GM19468 (cell line): ENCODE data around the gene NTHL1.
"Not testable (repeated sequence)": the region's sequence is repeated elsewhere in the genome, so short reads cannot be mapped to it uniquely, and the experiment has no call there.

Experiments used
- ATAC-seq: cut with Tn5 transposase; IDR thresholded peaks from one replicate; pipeline ENCODE4 v1.9.1; 2021; ENCODE audit warnings: mild to moderate bottlenecking, moderate library complexity, moderate number of reproducible peaks; ENCODE audit not compliant: unreplicated experiment; ENCODE audit errors: extremely low read depth

NTHL1 gene

DNA sequence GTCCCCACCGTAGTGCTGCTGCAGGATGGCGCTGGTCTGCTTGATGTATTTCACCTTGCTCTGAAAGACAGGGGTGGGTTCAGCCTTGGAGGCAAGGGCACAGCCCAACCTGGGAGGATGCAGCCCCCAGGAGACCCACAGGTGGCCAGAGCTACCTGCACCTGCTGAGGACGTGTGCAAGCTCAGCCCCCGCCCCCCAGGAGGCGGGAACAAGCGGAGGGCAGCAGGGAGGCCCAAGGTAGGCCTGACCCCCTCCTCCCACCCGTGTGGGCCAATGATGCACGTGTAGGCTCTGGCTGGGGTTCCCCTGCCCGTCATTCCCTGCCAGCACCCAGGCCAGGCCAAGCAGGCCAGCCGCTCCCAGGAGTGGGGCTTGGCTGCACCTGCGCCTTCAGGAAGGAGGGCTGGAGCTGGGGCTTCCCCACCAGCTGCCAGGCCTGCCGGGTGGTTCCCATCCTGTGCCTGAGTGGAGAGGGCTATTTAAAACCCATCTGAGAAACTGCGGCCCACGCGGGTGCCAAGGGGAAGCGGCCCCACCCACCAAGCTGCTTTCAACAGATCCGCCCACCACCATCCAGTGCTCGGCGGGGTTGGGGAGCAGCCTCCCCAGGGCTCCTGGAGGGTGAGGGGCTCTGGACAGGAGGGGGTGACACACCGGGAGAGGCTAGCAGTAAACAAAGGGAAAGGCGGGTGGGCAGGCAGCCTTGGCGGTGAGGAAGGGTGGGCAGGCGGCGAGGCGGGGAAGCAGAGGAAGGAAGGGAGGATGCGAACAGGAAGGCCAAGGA, 3.8 kb downstream of the NTHL1 start:
- ATAC-seq = no peak

DNA sequence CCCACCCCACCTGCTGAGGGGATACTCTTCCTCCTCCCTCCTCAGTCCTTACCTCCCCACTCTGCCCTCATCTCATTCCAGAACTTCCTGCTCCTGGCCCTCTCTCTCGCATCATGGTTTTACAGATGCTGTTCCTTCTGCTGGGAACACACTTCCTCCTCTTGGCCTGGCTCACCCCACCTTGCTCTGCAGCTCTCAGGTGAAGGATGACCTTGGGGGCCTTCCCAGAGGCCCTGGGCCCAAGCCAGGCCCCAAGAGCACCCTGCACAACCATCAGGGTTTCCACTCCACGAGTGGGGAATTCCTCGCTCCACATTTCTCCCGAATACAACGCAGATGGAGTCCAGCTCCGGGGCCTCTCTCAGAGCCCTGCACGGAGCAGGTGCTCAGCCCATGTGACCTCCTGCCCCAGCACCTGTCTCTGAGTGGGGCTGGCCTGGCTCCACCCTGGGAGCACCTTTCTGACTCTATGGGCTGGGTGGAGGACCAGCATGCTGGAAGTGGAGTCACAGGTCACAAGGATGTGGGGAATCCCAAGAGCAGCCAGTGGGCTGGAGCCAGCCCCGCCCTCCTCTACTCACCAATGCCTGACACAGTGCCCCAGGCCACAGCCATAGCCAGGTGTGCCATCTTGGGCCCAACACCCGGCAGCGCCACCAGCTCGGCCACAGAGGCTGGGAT, 4.5 kb downstream of the NTHL1 start:
- ATAC-seq = no peak

DNA sequence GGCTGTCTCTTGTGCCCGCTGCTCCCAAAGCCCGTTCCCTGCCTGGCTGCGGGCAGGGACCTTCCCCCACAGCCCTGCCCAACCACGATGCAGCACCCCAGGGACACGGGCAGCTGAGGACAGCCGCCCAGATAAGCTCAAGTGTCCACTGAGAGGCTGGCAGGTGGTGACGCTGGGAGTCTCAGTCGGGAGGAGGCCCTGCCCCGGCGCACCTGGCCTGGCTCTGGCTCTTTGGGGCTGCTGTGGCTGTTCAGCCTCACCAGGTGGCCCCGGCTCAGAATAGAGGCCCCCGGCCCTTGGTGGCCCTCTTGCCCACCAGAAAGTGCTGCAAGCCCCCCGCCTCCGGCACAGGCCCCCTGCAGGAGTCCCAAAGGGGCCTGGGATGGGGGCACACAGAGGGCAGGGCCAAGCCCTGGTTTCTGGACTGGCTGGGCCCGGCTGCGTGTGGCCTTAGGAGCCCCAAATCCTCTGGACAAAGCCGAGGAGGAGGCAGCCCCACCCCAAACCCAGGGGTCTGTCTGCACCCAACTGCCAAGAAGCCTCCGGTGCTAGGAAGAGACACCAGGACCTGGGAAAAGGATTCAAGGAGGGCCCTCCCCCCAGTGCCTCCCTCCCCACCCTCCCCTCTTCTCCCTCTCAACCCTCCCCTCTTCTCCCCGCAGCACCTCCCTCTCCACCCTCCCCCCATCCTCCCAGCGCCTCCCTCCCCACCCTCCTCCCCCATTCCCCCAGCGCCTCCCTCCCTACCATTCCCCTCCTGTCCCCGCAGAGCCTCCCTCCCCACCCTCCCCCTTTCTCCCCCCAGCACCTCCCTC, 5.3 kb downstream of the NTHL1 start:
- no peak for ATAC-seq

DNA sequence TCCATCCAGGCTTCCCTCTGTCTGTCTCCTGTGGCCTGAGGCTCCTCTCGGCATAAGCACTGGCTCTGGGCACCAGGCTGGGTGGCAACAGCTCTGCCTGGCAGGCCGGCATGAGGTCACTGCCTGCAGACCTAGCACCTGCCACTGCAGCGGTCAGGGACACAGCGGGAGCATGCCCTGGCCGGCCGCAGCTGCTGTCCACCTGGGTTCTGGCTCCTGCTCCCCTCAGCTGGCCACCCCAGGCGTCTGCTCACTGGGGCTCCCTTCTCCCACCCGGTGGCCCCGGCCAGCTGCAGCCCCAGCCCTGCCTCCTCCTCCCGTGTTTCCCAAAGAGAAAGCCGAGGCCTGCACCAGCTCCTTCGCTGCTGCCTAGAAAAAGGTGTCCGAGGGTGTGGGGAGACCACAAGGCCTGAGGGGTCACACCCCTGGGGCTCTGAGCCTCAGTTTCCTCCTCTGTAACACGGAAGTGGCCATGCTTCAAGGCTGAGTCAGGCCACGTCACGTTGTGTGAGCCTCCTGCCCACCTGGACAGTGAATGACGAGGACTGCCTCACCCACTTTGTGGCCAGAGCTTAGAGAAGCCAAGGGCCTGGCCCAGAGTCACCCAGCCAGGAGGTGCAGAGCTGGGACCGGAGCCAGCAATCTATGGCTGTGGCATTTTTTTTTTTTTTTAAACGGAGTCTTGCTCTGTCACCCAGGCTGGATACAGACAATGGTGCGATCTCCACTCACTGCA, 6.7 kb downstream of the NTHL1 start:
- ATAC-seq = no peak

DNA sequence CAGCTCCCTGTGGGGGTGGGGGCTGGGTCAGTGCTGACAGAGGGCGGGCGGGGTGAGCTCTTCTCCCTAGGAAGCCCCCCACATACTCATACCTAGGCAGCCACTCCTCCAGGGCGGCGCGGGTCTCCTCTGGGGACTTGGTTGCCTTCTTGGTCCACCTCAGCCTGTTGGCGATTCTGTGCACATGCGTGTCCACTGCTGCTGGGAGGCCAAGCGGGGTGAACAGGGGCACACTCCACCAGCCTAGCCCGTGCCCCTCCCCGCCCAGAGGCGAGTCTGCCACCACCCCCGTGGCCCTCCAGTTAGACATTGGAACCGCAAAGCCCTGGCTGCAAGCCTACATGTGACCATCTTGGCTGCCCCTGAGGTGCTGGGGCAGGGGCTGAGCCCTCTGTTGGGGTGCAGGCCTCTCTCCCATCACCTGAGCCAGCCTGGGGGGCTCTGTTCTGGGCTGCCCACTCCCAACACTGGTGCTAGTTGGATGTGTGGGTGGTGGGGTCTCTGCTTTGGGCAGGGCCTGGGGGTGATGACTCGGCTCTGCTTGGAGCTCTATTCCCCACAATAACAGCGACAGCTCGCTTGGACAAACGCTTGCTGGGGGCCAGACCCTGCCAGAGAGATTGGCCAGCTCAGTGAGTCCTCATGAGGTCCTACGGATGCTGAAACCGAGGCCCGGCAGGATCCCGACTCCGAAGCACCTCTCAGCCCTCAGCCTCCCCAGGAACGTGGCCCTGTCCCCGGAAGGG, 7.4 kb downstream of the NTHL1 start:
- ATAC-seq = no peak

DNA sequence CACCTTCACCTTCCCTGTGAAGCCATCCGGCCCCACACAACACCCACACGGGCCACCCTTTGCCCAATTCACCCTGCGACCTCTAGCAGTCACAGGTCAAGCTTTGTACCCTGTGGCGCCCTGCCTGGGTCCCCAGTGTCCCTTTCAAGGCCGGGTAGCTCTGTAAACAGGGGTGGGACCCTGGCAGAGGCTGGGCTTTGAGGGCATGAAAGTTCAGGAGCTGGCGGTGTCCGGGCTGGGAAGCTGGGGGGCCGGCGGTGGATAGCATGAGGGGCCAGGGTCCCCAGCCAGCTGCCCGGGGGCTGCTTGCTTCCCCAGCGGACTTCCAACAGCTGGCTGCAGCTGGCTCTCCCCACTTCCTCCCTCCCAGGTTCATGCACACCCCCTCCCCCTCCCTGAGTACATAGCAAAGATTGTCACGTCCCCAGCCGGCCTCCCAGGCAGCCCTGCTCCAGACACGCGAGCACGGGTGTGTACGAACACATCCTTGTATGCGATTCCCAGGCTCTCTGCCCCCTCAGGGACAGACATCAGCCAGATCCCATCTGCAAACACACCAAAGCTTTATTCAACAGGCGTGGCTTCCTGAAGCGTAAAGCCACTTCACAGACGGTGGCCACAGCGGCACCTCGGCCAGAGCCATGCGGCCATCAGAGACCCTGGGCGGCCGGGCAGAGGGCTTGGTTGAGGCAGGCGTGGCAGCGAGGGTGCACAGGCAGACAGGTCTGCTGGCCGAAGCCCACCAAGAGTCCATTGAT, 8.2 kb downstream of the NTHL1 start:
- ATAC-seq = no peak

DNA sequence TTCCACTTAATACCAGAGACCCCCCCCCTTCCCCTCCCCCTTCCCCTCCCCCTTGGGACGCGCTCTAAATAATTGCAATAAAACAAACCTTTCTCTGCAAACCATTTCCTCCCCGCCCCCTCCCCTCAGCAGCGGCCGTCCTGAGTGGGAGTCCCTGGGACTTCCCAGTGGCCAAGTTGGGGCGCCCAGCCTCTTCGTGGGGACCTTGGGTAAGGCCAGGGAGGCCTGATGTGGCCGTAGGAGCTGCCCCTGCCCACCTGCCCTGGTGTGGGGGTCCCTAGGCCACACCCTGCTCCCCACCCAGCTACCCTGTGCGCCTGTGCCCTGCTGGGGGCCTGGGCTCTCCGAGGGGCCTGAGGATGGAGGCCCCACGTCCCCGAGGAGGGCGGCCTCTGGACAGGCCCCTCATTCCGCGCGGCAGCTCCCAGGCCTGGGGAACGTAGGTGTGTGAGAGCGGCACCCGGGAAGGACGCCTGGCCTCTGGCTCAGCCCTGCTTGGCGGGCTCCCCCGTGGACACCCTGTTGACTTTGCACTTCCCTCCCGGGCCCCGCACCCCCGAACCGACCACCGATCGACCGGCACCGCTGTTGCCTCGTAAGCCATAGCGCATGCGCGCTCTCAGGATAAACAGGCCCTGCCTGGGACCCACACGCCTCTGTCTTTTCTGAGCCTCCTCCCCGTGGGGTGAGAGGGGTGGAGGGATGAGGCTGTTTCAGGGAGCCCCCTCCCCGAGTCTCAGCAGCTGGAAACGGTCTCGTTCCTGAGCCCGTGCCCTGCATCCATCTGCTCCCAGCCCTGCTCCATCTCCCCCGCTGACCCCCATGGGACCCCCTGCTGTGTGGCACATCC, 9.0 kb downstream of the NTHL1 start:
- ATAC-seq = no peak

DNA sequence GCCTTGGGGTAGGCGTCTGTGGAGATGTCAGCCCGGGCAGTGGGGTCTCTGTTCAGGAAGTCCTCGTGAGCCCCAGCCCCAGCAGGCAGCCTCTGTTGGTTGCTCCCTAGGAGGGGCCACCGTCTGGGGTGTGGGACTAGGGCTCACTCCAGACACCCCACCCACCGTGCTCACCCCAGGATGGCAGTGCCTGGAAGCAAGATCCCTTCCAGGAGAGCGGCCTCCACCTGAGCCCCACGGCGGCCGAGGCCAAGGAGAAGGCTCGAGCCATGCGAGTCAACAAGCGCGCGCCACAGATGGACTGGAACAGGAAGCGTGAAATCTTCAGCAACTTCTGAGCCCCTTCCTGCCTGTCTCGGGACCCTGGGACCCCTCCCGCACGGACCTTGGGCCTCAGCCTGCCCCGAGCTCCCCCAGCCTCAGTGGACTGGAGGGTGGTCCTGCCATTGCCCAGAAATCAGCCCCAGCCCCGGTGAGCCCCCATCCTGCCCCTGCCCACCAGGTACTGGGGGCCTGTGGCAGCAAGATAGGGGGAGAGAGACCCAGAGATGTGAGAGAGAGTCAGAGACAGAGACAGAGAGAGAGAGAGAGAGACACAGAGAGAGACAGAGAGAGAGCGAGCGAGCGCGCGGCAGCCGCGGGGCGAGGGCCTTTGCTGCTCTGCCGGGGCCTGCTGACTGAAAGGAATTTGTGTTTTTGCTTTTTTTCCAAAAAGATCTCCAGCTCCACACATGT, 9.8 kb downstream of the NTHL1 start:
- ATAC-seq = no peak

DNA sequence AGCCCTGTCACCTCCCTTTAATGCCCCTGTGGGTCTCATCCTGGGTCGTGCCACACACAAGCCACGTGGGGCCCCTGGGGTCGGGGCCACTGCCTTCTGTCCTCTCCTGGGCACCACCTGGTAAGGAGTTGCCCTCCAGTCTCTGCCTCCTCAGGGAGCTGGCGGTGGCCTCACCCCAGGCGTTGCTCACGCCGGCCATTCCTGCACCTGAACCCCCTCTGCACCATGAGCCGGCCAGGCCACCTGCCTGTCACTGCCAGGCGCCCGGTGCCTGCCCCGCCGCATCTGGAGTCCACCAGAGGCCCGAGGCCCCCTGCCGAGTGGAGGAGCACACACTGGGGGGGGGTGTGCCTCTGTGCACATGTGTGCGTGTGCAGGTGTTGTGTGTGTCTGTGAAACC, 10.5 kb downstream of the NTHL1 start:
- ATAC-seq = no peak

DNA sequence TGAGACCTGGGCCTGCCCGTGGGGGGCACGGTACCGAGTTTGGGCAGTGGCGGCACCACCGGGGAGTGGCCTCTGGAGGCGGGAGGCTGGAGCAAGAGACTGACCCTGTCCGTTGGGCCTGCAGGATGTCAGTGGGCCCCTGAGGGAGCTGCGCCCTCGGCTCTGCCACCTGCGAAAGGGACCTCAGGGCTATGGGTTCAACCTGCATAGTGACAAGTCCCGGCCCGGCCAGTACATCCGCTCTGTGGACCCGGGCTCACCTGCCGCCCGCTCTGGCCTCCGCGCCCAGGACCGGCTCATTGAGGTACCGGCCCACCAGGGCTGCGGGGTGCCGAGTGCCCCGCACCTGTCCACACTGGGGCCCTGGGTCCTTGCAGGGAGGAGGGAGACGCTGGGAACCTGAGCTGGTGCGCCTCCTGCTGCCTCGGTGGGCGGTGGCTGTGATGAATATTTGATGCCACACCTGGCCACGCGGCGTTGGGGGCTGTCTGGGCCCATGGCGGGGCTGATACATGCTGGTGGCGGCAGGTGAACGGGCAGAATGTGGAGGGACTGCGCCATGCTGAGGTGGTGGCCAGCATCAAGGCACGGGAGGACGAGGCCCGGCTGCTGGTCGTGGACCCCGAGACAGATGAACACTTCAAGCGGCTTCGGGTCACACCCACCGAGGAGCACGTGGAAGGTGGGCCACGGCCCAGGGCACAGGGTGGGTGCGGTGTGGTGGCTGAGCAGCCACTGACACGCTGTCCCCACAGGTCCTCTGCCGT, 11.3 kb downstream of the NTHL1 start:
- no peak for ATAC-seq

DNA sequence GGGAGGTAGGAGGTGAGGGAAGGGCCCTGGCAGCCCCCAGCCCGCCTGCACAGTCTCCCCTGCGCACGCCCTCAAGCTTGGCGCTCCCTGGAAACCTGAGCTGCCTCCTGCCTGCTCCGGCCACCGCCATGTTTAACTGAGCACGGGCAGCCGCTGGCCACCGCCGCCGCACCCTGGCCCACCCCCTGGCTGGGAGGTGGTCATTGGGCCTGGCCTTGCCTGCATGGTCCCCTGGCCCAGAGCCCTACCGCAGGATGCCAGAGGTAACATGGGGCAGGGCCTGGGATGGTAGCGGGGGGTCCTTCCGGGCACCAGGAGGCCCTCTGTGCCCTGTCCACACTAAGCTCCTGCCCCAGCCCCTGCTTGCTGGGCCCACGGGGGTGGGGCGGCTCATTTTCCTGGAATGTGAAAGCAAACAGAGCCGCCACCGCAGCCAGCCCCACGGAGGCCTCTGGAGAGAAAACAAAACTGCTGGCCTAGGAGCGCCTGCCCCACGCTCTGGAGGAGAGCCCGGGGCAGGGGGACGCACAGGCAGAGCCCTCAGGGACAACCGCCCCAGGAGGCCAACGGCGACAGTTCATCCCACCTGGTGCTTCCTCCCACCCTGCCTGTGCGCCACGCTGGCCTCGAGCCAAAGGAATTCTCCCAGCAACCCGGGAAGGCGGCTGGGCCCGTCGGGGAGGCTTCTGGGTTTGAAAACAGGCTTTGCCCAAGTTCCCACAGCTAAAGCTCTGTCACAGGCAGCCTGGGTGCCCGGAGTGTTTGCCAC, 12.0 kb downstream of the NTHL1 start:
- ATAC-seq = no peak

DNA sequence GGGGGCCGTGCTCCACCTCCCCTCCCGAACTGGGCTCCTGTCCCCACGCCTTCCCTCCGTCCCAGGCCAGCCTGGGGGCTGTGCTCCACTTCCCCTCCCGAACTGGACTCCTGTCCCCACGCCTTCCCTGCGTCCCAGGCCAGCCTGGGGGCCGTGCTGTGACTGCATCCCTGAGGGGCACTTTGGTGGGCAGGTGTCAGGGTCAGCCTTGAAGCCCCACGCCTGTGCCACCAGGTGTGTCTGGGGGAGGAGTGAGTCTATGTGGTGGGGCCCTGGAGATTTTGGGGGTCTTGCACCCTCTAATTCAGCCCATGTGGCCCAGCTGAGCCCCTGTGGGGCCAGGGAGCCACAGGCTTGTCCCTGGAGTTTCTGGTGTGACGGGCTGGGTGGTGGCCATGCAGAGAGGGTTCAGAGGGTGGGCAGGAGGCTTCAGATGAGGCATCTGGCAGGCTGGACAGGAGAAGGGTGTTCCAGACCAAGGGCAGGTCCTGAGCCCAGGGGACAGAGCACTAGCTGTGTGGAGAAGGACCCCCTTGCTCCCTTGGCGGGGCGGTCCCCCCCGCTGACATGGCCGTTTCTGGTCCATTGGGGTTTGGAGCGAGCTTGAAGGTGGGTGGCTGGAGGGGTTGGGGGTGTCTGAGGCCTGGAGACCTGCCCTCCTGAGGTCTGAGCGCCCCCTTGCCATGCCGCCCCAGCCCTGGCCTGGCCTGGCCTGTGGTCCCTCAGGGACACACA, 12.8 kb downstream of the NTHL1 start:
- no peak for ATAC-seq

DNA sequence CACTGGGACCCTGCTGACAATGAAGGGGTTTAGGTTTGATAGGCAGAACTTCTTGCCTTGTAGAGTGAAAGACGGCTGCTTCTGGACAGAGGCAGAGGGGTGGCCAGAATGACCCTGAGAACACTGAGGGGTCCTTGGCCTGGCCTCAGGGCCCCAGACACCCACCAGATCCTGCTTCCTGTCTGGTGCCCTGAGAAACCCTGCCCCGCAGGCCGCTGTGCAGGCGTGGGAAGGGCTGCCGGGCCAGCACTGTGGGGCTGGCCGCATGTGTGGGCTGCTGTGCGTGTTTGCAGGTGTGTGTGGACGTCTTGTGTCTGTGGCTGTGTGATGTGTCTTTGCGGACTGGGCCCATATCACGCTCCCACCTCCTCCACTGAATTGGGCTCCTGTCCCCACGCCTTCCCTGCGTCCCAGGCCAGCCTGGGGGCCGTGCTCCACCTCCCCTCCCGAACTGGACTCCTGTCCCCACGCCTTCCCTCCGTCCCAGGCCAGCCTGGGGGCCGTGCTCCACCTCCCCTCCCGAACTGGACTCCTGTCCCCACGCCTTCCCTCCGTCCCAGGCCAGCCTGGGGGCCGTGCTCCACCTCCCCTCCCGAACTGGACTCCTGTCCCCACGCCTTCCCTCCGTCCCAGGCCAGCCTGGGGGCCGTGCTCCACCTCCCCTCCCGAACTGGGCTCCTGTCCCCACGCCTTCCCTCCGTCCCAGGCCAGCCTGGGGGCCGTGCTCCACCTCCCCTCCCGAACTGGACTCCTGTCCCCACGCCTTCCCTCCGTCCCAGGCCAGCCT, 13.5 kb downstream of the NTHL1 start:
- not testable (repeated sequence) for ATAC-seq

DNA sequence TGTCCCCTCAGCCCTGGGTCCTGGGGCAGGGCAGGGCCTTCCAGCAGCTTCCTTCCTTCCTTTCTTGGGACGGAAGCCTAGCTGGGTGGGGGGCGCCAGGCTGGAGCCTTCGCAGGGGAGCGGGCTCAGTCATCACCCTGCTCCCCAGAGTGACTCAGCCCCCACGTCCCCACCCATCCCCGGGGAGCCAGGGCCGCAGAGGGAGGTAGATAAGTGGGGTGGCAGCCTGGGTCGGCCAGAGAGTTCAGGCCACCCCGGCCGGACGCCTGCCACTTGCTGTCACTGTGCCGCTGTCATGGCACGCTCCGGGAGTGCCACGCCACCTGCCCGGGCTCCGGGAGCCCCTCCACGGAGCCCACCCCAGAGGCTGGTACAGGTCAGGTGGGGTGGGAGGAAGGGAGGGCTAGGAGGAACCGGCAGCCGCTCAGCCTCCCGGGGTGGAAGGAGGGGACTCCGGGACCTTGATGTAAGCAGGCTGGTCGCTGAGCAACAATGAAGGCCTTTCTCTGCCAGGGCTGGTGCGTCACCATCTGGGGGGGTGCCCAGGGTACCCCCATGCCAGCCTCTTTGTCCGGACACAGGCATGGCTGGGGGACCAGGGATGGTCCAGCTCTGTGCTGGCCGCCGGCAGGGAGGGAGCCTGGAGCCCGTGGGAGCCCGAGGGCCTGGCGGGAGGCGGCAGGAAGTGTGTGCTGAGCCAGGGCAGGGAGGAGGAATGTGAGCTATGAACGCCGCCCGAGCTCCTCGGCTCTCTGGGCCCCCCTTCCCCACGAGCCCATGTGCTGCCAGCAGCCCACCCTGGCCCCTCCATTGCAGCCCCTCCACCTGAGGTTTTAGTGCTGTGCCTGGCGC, 14.4 kb downstream of the NTHL1 start:
- ATAC-seq = no peak
